GM18870 (cell line): Measurements from ENCODE around the gene SNAP23.
A peak's percentile ranks its signal among the peaks of the same experiment; 100 is the strongest.

ENCODE experiments used
- ATAC-seq: cut with Tn5 transposase; IDR thresholded peaks from one replicate; pipeline ENCODE4 v1.9.1; 2021; ENCODE audit warnings: moderate library complexity; ENCODE audit not compliant: unreplicated experiment

The SNAP23 gene

DNA sequence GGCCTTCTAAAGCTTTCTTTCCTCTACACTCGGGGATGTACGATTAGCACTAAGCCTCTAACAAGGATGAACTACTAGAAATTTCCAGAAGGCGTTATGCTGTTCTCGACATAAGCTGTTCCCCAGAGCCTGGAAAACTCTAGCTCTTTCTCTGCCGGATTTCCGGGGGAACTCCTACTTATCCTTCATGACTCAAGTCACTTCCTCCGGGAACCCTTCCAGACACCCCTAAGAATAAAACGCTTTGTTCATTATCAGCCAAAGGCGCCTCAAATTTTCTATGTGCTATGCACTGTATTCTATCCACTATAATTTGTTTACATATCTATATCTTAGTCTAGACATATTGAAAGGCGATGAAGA, 455 bp upstream of the SNAP23 start:
- no peak for ATAC-seq

DNA sequence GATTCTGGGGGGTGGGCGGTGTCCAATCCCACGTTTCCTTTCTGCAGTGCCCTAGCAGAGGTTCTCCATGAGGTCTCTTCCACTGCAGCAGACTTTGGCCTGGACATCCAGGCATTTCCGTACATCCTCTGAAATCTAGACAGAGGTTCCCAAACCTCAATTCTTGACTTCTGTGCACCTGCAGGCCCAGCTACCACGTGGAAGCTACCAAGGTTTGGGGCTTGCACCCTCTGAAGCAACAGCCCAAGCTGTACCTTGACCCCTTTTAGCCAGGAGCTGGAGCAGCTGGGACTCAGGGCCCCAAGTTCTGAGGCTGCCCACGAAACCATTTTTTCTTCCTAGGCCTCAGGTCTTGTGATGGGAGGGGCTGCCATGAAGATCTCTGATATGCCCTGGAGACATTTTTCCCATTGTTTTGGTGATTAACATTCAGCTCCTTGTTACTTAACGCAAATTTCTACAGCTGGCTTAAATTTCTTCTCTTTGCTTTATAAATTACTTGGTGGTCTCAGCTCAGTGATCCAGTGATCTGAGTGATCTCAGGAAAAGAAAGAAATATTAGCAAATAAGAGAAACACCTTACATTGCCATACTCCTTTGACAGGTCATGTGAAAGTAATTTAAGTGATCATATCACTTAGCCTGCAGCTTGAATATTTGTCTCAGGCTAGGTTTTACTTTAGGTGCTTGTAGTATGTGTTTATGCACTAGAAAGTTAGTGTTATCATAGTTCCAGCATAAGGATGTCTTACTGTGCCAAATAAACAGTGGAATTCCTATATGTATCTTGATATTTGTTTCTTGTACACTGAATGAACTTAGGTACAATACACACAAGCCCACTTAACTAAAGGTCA, 3.0 kb downstream of the SNAP23 start:
- ATAC-seq = no peak

DNA sequence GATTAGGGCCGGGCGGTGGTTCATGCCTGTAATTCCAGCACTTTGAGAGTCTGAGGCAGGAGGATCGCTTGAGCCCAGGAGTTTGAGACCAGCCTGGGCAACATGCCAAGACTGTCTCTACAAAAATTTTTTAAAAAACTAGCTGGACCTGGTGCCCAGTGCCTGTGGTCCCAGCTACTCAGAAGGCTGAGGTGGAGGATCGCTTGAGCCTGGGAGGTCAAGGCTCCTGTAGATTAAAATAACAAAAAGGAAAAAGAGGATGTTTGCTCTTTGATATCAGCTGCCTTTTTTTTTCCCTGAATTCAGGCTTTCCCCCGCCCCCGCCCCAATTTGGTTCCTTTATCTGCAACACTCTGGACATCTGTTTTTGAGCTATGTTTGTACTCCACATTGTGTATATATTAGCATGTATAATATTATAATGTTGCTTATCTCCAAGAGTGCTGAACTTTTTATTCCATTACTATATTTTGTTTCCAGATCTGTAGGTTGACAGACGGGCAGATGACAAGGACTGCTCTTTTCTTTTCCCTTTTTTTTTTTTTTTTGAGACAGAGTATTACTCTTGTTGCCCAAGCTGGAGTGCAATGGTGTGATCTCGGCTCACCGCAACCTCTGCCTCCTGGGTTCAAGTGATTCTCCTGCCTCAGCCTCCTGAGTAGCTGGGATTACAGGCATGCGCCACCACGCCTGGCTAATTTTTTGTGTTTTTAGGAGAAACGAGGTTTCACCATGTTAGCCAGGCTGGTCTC, 4.6 kb downstream of the SNAP23 start:
- ATAC-seq = no peak

DNA sequence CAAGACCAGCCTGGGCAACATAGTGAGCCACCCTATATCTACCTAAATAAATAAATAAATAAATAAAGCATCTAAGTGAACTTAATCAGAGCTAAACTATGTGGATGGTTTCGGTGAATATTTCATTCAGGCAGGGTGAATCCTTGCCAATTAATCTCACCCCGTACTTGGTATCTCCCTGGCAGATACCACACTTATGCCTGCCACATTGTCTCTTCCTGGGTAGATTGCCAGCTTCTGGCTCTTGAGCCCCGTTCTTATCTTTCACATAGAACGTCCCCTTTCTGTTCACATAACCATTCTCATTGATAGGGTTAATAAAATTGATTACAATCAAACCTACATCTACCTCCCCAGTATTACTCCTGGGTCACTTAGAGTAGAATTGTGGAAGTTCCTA, 7.0 kb downstream of the SNAP23 start:
- no peak for ATAC-seq

DNA sequence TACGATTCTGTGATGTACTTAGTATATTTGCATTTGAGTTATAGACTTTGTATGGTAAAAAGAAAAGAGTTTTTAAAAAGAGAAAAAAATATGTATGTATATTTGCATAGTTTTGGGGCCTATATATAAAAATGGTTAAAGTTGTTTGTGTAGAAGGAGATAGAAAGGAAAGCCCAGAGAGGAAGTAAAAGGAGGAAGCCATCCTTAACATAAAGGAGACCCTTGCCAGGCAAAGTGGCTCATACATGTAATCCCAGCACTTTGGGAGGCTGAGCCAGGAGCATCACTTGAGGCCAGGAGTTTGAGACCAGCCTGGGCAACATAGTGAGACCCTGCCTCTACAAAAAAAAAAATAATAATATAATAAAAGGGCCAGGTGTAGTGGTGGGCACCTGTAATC, 8.4 kb downstream of the SNAP23 start:
- ATAC-seq = no peak

DNA sequence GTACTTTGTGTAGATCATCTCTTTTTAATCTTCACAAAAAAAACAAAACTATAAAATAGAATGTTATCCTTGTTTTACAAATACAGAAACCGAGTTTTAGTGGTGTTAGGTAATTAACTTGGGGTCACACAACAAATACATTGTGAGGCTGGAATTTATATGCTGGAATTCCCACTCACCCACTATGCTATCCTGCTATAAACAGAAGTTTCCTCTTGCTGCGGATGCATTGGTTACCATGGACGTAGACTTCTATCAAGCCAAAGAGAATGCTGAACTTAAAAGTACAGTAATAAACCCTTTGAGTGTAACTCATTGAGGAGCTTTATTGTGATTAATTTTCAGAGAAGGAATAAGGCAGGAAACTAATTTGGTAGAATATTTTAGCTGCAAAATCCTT, 9.2 kb downstream of the SNAP23 start:
- ATAC-seq = no peak

DNA sequence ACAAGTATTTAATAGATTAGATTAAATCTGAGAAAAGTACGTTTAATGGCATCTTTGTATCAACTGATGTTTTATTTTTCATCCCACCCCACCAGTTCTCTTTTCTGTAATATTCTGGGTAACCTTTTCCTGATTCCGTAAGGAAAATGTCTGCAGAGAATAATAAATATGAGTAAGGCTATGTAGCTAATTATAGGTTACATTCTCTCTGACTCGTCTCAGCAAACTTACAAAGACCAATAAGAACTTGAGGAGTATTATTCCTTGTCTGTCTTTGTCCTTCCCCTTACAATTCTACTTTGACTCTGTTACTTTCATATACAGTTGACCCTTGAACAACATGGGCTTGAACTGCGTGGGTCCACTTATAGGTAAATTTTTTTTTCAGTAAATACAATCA, 12.1 kb downstream of the SNAP23 start:
- no peak for ATAC-seq

DNA sequence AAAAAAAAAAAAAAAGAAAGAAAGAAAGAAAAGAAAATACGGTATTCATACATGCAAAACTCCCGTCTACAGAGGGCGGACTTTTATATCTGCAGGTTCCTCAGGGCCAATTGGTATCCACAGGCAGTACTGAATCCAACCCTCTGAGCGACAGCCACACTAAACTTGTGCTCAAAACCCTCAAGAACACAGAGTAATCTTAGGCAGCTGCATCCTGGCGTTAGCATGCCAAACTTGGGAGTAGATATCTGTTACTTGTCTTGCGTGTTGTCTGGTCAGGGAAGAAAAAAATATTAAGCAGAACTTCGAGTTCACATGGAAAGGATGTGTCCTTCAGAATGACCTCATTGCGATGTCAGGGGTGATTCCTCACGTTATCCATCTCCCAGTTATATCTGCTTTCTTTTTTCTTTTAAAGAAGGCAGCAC, 12.8 kb downstream of the SNAP23 start:
- ATAC-seq = no peak

DNA sequence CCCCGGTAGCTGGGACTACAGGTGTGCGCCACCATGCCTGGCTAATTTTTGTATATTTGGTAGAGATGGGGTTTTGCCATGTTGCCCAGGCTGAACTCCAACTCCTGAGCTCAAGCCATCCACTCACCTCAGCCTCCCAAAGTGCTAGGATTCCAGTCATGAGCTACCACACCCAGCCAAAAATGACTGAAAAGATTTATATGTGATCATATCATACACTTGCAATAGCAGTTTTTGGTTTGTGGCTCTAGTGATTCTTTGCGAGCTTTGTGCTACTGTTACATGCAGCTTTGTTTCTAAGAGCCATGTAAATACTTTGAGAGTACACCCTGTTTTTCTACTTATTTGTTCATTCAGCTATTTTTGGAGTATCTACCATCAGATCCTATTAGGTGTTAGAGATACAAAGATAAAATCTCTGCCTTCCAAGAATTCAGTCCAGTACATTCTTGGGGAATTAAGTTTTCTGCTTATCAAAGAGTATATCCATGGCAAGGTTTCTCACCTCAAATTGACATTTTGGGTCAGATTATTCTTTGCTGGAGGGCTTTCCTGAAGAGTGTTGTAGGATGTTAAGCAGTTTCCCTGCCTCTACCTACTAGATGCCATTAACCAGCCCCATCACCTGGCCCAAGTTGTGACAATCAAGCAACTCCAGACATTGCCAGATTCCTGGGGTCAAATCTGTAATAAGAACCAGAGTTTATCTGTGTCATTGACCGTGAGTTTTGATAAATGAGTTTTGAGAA, 15.0 kb downstream of the SNAP23 start:
- ATAC-seq = no peak

DNA sequence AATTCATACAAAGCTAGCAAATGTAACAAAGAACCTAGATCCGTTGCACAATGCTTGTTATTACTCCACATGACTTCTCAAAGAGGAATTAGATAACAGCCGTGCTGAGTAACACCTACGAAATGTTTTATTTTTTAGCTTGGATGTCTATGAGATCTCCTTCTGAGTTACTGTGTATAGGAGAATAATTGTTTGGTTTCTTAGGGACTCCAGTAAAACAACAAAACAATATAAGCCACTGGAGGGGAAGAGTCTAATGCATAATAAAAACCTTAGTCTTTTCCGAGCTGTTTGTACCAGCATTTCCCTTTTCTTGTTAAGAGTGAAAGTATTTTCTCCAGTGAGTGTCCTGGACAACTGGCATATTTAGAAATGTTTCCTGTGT, 15.6 kb downstream of the SNAP23 start:
- ATAC-seq = no peak

DNA sequence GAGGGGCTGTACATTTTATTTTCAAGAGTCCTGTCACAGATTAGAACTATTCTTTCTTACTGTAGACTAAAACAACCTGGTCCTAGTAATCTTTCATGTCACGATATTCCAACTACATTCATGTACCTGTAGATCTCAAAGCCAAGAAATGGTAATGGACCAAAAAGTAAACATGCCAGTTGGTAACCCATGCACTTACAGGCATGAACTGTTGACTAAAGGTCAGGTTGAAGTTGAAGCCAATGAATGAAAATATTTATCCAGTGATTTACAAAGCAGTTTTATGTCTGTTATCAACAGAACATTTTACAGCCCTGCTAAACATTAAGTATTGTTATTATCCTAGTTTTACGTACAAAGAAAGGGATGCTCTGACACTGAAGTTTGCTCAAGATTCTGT, 27.9 kb downstream of the SNAP23 start:
- ATAC-seq = no peak

DNA sequence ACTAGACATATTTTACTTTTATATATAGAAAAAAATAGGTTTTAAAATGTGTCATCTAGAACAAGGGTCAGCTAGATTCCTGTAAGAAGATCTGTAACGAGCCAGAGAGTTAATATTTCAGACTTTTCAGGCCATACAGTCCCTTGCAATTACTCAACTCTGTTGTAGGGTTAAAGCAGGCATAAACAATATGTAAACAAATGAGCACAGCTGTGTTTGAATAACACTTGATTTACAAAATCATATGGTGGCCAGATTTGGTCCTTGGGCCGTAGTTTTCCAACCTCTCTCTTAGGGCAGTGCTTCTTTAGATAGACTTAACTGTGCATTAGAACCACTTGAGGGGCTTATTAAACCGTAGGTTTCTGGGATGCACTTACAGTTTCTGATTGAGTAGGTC, 33.5 kb downstream of the SNAP23 start:
- no peak for ATAC-seq

DNA sequence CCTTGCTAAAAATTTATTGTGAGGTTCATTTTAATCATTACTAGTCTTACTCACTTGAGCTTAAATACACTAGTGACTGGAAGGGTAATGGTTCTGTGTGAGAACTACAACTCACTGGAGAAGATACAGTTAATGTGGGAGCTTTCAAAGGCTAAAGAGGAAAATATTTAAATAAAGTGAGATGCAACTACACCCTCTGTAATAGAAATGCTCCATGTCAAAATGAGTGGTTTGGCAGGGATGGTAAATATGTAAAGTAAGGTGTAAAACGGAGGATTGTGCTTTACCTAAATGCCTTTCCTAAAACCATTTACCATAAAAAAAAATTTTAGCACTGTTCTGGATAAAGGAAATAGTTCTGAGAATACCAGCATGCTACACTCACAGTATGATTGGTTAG, 37.8 kb downstream of the SNAP23 start:
- no peak for ATAC-seq

DNA sequence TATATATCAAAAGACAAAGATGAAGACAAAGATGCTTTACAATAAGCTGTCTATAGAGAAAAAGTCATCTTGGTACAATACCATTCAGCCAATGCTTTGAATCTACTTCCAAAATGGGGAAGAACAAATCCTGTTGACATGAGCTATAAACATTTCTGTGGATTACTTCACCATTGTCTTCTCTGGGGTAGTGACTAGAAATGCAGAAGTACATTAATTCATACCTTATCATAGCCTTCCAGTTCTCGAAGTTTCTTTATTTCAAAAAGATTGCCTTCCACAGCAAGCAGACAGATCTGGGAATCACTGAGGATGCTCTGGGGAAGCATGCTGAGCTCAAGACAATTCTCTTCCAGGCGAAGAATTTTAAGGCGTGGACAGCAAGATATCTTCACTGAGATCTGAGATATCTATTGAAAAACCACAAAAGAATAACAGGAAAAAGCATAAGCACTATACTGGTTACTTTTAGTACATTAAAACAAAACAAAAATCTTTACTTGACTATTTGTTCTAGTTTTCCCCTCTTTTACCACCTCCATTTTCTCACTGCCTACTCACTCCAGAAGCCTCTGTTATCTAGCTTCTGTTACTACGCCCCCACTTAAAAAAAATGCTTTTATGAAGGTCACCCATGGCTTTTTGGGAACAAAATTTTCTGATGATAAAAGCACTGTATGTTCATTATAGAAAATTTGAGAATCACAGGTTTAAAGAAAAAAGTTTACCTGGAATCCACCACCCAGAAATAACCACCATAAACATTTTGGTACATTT, 49.6 kb downstream of the SNAP23 start:
- ATAC-seq = no peak

DNA sequence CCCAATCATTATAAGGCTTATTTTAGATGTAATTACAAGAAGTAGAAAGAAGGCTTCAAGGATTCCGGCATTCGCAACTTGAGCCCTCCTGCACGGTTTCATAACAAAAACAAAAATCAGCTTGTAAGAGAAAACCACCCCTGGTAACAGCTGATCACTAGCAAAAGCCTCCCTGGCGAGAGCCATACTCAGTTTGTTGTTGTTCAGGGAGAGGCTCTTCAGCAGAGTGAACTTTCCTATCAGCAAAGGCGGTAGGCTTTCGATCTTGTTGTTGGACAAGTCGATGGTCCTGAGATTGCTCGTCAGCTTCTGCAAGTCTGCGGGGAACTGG, 52.4 kb downstream of the SNAP23 start:
- ATAC-seq = no peak

DNA sequence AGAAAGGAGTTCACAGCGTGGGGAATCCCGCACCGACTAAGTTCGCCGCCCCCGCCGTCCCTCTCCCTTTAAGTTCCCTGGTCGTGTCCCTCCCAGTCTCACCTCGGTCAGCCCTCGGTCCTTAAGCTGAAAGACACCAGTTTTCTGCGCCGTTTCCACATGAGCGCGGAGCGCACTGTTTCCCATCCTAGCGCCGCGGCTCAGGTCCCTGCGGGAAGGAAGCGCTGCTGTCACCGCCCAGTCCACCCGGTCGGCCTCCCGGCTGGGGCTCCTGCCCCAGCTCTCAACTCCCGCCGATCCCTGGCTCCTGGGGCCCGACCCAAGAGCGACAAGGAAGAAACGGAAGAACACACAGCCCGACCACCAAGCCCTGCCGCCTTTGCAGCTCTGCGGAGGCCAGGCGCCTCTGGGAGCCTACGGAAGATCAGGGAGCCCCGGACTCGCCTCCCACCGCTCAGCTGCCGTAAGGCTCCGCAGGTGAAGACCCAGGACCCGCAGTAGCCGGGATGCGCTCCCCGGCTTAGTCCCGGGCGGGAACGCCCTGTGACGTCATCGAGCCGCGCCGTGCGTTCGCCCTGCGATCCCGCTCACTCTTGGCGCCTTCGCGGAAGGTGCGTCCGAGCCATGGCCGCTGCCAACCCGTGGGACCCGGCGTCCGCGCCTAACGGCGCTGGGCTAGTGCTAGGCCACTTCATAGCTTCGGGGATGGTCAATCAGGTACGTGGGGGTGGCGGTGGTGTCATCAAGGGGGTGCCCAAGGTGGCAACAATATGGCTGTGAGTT, 53.0 kb downstream of the SNAP23 start, which contains the start of the genes HAUS2 and LRRC57:
HAUS2 (plus strand) TSS at position 590 of the 783 bp plus-strand sequence; CDS start at position 625, 35 bp downstream.
LRRC57 (minus strand) TSS at position 545 of the 783 bp plus-strand sequence; CDS start at position 186, 359 bp downstream.
- ATAC-seq = peak; percentile 57

DNA sequence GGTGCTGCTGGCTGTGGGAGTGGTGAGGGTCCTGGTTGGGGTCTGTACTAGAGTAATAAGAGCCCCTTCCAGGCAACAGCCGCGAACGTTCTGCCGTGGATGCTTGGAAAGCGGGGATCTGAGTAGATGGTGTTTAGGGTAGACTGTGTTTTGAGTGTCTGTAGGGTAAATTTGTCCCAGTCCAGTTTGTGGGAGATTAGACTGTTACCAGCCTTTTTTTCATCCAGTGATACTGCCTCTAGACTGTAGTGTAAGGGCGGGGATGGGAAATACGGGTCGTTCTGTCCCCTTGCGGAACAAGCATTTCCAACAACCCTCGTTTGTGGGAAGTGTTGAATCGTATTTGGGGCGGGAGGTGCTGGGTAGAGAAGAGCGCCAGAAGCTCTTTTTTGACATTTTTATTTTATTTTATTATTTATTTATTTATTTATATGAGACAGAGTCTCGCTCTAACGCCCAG, 53.6 kb downstream of the SNAP23 start:
- peak; percentile 25 for ATAC-seq

DNA sequence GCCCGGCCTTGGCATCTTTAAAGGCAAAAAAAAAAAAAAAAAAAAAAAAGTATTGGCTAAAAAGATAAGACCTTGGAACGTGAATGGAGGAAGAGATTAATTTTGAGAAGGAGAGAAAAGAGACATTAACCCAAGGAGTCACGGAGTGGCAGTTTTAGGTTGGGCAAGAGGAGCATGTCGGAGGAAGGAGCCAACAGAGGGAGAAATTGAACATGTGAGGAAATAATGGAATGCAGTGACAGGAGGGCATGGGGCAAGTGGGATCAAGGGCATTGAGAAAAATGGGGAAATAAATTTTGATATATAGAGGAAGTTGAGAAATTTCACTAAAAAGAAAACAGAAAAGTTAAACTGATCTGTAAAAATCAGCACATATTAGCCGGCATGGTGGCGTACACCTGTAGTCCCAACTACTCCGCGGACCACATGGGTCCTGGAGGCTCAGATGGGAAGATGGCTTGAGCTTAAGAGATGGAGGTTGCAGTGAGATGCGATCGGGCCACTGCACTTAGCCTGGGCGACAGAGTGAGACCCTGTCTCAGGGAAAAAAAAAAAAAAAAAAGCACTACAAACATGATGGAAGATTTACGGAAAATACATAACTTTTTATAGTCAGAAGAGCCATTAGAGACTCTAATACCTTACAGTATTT, 54.4 kb downstream of the SNAP23 start:
- no peak for ATAC-seq

DNA sequence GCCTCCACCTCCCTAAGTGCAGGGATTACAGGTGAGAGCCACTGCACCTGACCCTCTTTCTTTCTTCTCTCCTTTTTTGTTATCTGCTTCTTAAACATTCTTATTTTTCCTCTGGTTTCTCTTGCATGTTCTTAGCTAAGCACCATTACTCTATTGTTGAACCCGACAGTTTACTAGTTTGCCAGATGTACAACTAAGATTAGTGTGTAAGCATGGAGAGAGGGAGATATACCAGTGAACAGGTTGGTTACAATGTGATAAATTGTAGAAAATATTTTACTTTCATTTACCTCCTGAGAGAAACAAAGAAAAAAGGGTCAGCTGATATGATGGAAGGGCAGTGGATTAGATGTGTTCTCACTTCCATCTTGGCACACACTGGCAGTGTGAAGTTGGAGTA, 58.1 kb downstream of the SNAP23 start:
- ATAC-seq = no peak
